ENCODE data around the gene WDR93.

WDR93 gene

GRCh38 chr15:89657686-89658200, 32.9 kb upstream of the WDR93 start:
- H3K4me3 ChIP-seq (ENCODE audit: low read depth, low read length) = no peak overlapping the region
- TF ChIP-seq, protein P1, sequence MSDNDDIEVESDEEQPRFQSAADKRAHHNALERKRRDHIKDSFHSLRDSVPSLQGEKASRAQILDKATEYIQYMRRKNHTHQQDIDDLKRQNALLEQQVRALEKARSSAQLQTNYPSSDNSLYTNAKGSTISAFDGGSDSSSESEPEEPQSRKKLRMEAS (IDR thresholded peaks at IDR 0.05; ENCODE audit: low read depth, low read length) = no peak
- no peak for TF ChIP-seq MYC (IDR thresholded peaks at IDR 0.05; ENCODE audit: low read depth, low read length)
- no peak for TF ChIP-seq CTCF (IDR thresholded peaks at IDR 0.05; ENCODE audit: low read depth, low read length)
- TF ChIP-seq POLR2A (IDR thresholded peaks at IDR 0.05; ENCODE audit: extremely low read depth, insufficient read length) = no peak
- no peak for DNase-seq (ENCODE audit: low read depth)

GRCh38 chr15:89659295-89659694, 31.3 kb upstream of the WDR93 start:
- DNase-seq (ENCODE audit: low read depth) = no peak
- H3K4me3 ChIP-seq (ENCODE audit: low read depth, low read length) = no peak overlapping the region
- TF ChIP-seq CTCF (IDR thresholded peaks at IDR 0.05; ENCODE audit: low read depth, low read length) (no peak), POLR2A (IDR thresholded peaks at IDR 0.05; ENCODE audit: extremely low read depth, insufficient read length) (no peak), MYC (IDR thresholded peaks at IDR 0.05; ENCODE audit: low read depth, low read length) (no peak)
- TF ChIP-seq, protein P1 (IDR thresholded peaks at IDR 0.05; ENCODE audit: low read depth, low read length) = no peak

GRCh38 chr15:89660556-89660955, 30.1 kb upstream of the WDR93 start:
- no peak overlapping the region for H3K4me3 ChIP-seq (ENCODE audit: low read depth, low read length)
- no peak for DNase-seq (ENCODE audit: low read depth)
- no peak for TF ChIP-seq CTCF (IDR thresholded peaks at IDR 0.05; ENCODE audit: low read depth, low read length)
- no peak for TF ChIP-seq MYC (IDR thresholded peaks at IDR 0.05; ENCODE audit: low read depth, low read length)
- TF ChIP-seq POLR2A (IDR thresholded peaks at IDR 0.05; ENCODE audit: extremely low read depth, insufficient read length) = no peak
- TF ChIP-seq, protein P1 (IDR thresholded peaks at IDR 0.05; ENCODE audit: low read depth, low read length) = no peak

GRCh38 chr15:89662893-89663626, 27.6 kb upstream of the WDR93 start:
- TF ChIP-seq, protein P1 (IDR thresholded peaks at IDR 0.05; ENCODE audit: low read depth, low read length) = no peak
- TF ChIP-seq CTCF (IDR thresholded peaks at IDR 0.05; ENCODE audit: low read depth, low read length) = no peak
- TF ChIP-seq POLR2A (IDR thresholded peaks at IDR 0.05; ENCODE audit: extremely low read depth, insufficient read length) = no peak
- no peak for TF ChIP-seq MYC (IDR thresholded peaks at IDR 0.05; ENCODE audit: low read depth, low read length)
- H3K4me3 ChIP-seq (ENCODE audit: low read depth, low read length) = no peak overlapping the region
- DNase-seq (ENCODE audit: low read depth) = no peak

GRCh38 chr15:89664441-89665350, 25.9 kb upstream of the WDR93 start:
- no peak for TF ChIP-seq CTCF (IDR thresholded peaks at IDR 0.05; ENCODE audit: low read depth, low read length)
- no peak for TF ChIP-seq POLR2A (IDR thresholded peaks at IDR 0.05; ENCODE audit: extremely low read depth, insufficient read length)
- no peak for TF ChIP-seq MYC (IDR thresholded peaks at IDR 0.05; ENCODE audit: low read depth, low read length)
- TF ChIP-seq, protein P1 (IDR thresholded peaks at IDR 0.05; ENCODE audit: low read depth, low read length) = no peak
- peak overlapping the region; percentile 16 for H3K4me3 ChIP-seq (ENCODE audit: low read depth, low read length)
- no peak for DNase-seq (ENCODE audit: low read depth)
